HCT116 (cell line): ENCODE data around the gene NANOG. TPM values are rescaled to one million over a fixed set of nuclear protein-coding genes. Genes with fewer than 3 reads are reported as not detected.

Source experiments
- ATAC-seq: fragments of 200-7000 bp; cut with Tn5 transposase; 2 replicates; pipeline ENCODE4 v1.9.1; 2020; ENCODE audit warnings: mild to moderate bottlenecking, moderate library complexity
- BruUV-seq: library from RNA; stranded (reverse); fragments of 400-500 nt; replicated peaks from 2 replicates; lab custom pipeline; 2021; lab: Mats Ljungman, UMichigan
- CTCF ChIA-PET: fragments of 300-600 bp; sonication (Branson Sonifier 250); formaldehyde crosslinking; loops from one replicate; lab custom pipeline; 2021; ENCODE audit warnings: antibody characterized with exemption; lab: Charles Lee
- POLR2A ChIA-PET: fragments of 300-600, 350-600 bp; sonication (Branson Sonifier 250); formaldehyde crosslinking; loops from one replicate; lab custom pipeline; 2021; ENCODE audit warnings: antibody characterized with exemption; lab: Charles Lee
- RAD21 ChIA-PET, 2 experiments: fragments of 300-600 bp; sonication (Branson Sonifier 250); formaldehyde crosslinking; loops; one replicate each; lab custom pipeline; 2023; ENCODE audit warnings: low total read pairs in 2 of 2; ENCODE audit not compliant: uncharacterized antibody in 2 of 2, unreplicated experiment in 2 of 2, low non-redundant PET in 1 of 2; lab: Charles Lee
- DNase-seq: peaks from one replicate; pipeline ENCODE4 v3.0.0-alpha.2; 2010; ENCODE audit warnings: low read depth, low spot score
- H2AFZ ChIP-seq: fragments of 200-600 bp; shearing (Covaris generic), sonication (generic); 2 replicates; pipeline ENCODE4 v1.6.1; 2017; ENCODE audit warnings: low read depth, mixed run types, mixed read lengths, antibody characterized with exemption, low read length; ENCODE audit not compliant: poor library complexity, severe bottlenecking
- H3K27ac ChIP-seq: 2 replicates; pipeline ENCODE4 v1.5.1; 2012; ENCODE audit warnings: low read depth, low read length
- H3K27me3 ChIP-seq: fragments of 200-600 bp; sonication (generic); 2 replicates; pipeline ENCODE4 v1.6.1; 2016; ENCODE audit warnings: mixed run types, low read length, mixed read lengths; ENCODE audit not compliant: insufficient read depth
- H3K36me3 ChIP-seq, 2 experiments: fragments of 200-500 bp in 1 of 2; fragments of 200-600 bp in 1 of 2; sonication (Bioruptor generic) in 1 of 2; sonication (generic) in 1 of 2; 2 replicates each; pipeline versions ENCODE4 v1.5.1 to v1.6.1; 2014 to 2016; ENCODE audit warnings: low read length in 2 of 2, inconsistent platforms in 1 of 2, mixed read lengths in 1 of 2, mixed run types in 1 of 2; ENCODE audit not compliant: insufficient read depth in 2 of 2, control insufficient read depth in 1 of 2
- H3K4me1 ChIP-seq, 2 experiments: fragments of 200-600 bp in 1 of 2; sonication (generic) in 1 of 2; 2 replicates each; pipeline versions ENCODE4 v1.5.1 to v1.6.1; 2012 to 2017; ENCODE audit warnings: low read length in 2 of 2, inconsistent platforms in 1 of 2, mild to moderate bottlenecking in 1 of 2, mixed read lengths in 1 of 2, mixed run types in 1 of 2, moderate library complexity in 1 of 2; ENCODE audit not compliant: insufficient read depth in 2 of 2, control insufficient read depth in 1 of 2
- H3K4me2 ChIP-seq: fragments of 200-600 bp; sonication (generic); 2 replicates; pipeline ENCODE4 v1.6.1; 2017; ENCODE audit warnings: mixed run types, low read length, mixed read lengths
- H3K4me3 ChIP-seq, 2 experiments: fragments of 200-600 bp in 1 of 2; sonication (generic) in 1 of 2; replicated peaks in 1 of 2; 2 replicates each; pipeline ENCODE4 v1.5.1; 2011 to 2016; ENCODE audit warnings: low read length in 2 of 2, control low read depth in 1 of 2, low read depth in 1 of 2, mild to moderate bottlenecking in 1 of 2, mixed read lengths in 1 of 2, mixed run types in 1 of 2
- H3K79me2 ChIP-seq: fragments of 200-600 bp; sonication (generic); 2 replicates; pipeline ENCODE4 v1.6.1; 2017; ENCODE audit warnings: mild to moderate bottlenecking, mixed run types, low read length, moderate library complexity, mixed read lengths; ENCODE audit not compliant: insufficient read depth
- H3K9ac ChIP-seq: fragments of 200-600 bp; sonication (generic); 2 replicates; pipeline ENCODE4 v1.6.1; 2016; ENCODE audit warnings: low read length, mixed read lengths
- H3K9me2 ChIP-seq: fragments of 200-600 bp; sonication (generic), shearing (Covaris generic); 2 replicates; pipeline ENCODE4 v1.6.1; 2017; ENCODE audit warnings: mixed run types, mild to moderate bottlenecking, moderate library complexity; ENCODE audit not compliant: insufficient read depth
- H3K9me3 ChIP-seq, 2 experiments: fragments of 200-500 bp in 1 of 2; fragments of 200-600 bp in 1 of 2; sonication (Bioruptor generic) in 1 of 2; sonication (generic) in 1 of 2; 2 replicates each; pipeline ENCODE4 v1.6.1; 2014 to 2017; ENCODE audit warnings: low read length in 2 of 2, mixed read lengths in 2 of 2, inconsistent platforms in 1 of 2, low read depth in 1 of 2, mild to moderate bottlenecking in 1 of 2, mixed run types in 1 of 2, moderate library complexity in 1 of 2; ENCODE audit not compliant: control insufficient read depth in 1 of 2, insufficient read depth in 1 of 2
- H4K20me1 ChIP-seq: fragments of 200-600 bp; sonication (generic), shearing (Covaris generic); 2 replicates; pipeline ENCODE4 v1.6.1; 2017; ENCODE audit warnings: mixed run types, mild to moderate bottlenecking, moderate library complexity; ENCODE audit not compliant: insufficient read depth
- CBX3 ChIP-seq: IDR thresholded peaks from 2 replicates; pipeline ENCODE4 v1.6.1; 2012; ENCODE audit warnings: low read depth
- CEBPB ChIP-seq: IDR thresholded peaks from 2 replicates; pipeline ENCODE4 v1.6.1; 2012; ENCODE audit warnings: low read depth
- EGR1 ChIP-seq: IDR thresholded peaks from 2 replicates; pipeline ENCODE4 v1.6.1; 2012; ENCODE audit warnings: low read depth
- ELF1 ChIP-seq: IDR thresholded peaks from 2 replicates; pipeline ENCODE4 v1.6.1; 2012; ENCODE audit warnings: low read depth, borderline replicate concordance
- EZH2 ChIP-seq: fragments of 200-600 bp; sonication (generic); IDR thresholded peaks from 2 replicates; pipeline ENCODE4 v1.6.1; 2017; ENCODE audit warnings: antibody characterized with exemption, mixed run types
- EZH2phosphoT487 ChIP-seq: fragments of 200-600 bp; IDR thresholded peaks from 2 replicates; pipeline ENCODE4 v1.6.1; 2018; ENCODE audit warnings: antibody characterized with exemption, borderline replicate concordance
- MAX ChIP-seq: IDR thresholded peaks from 2 replicates; pipeline ENCODE4 v1.6.1; 2012
- POLR2AphosphoS5 ChIP-seq: IDR thresholded peaks from 2 replicates; pipeline ENCODE4 v1.6.1; 2011; ENCODE audit warnings: mild to moderate bottlenecking, low read depth, low read length, moderate library complexity
- RAD21 ChIP-seq: IDR thresholded peaks from 2 replicates; pipeline ENCODE4 v1.6.1; 2012; ENCODE audit warnings: low read depth, mild to moderate bottlenecking
- REST ChIP-seq: IDR thresholded peaks from 2 replicates; pipeline ENCODE4 v1.6.1; 2012; ENCODE audit warnings: low read depth
- SIN3A ChIP-seq: IDR thresholded peaks from 2 replicates; pipeline ENCODE4 v1.6.1; 2012; ENCODE audit warnings: low read depth
- SRF ChIP-seq: IDR thresholded peaks from 2 replicates; pipeline ENCODE4 v1.6.1; 2012; ENCODE audit warnings: low read depth
- TCF7L2 ChIP-seq: IDR thresholded peaks from 2 replicates; pipeline ENCODE4 v1.7.0; 2011; ENCODE audit warnings: borderline replicate concordance, inconsistent platforms; ENCODE audit not compliant: insufficient read depth, insufficient read length; ENCODE audit errors: extremely low read depth
- YY1 ChIP-seq: IDR thresholded peaks from 2 replicates; pipeline ENCODE4 v1.6.1; 2011; ENCODE audit warnings: low read length, low read depth, moderate library complexity, mild to moderate bottlenecking; ENCODE audit not compliant: insufficient replicate concordance; ENCODE audit errors: extremely low read depth
- ZBTB33 ChIP-seq: IDR thresholded peaks from 2 replicates; pipeline ENCODE4 v1.6.1; 2011; ENCODE audit warnings: mild to moderate bottlenecking, low read length, moderate library complexity; ENCODE audit not compliant: insufficient replicate concordance; ENCODE audit errors: extremely low read depth
- ZNF274 ChIP-seq: fragments of 200-500 bp; sonication (Bioruptor generic); IDR thresholded peaks from 2 replicates; pipeline ENCODE4 v1.6.1; 2014; ENCODE audit warnings: mild to moderate bottlenecking, low read depth, low read length, inconsistent platforms
- intact Hi-C: fragments of 100-400 bp; cut with micrococcal nuclease; formaldehyde crosslinking; loops from 2 replicates; pipeline ENCODE4 v1.10.0; 2022
- total RNA-seq: library from RNA; stranded (reverse); gene quantifications from one replicate; pipeline ENCODE4 v1.2.1, GENCODE V29; 2021; ENCODE audit not compliant: unreplicated experiment

NANOG gene
- total RNA-seq, 1 experiment from 2014 or later, result 0.22 TPM

- no peak for ATAC-seq
- RAD21 ChIA-PET, result no interaction called here
- no TSS peak for BruUV-seq
These were observed 4.5 kb upstream of the NANOG start for GRCh38 chr12:7784701-7785100.

More at GRCh38 chr12:7784701-7785100, 4.5 kb upstream of the NANOG start:
- H3K27ac ChIP-seq, result no peak overlapping the region
- H3K4me1 ChIP-seq, result no peaks in the 10 kb centered on the region
- DNase-seq, result no peak
- H3K79me2 ChIP-seq, result no peaks in the 10 kb centered on the region
- no peaks in the 10 kb centered on the region for H3K9me3 ChIP-seq
- POLR2A ChIA-PET, result no interaction called here
- H3K27me3 ChIP-seq, result no peaks in the 10 kb centered on the region
- intact Hi-C loops, result no loop called here
- CTCF ChIA-PET, result no interaction called here
- H4K20me1 ChIP-seq, result no peaks in the 10 kb centered on the region
- H3K4me3 ChIP-seq, result no peak overlapping the region
- H3K9ac ChIP-seq, result no peak overlapping the region
- H3K9me2 ChIP-seq, result no peaks in the 10 kb centered on the region
- H2AFZ ChIP-seq, result no peak overlapping the region
- H3K36me3 ChIP-seq, result no peaks in the 10 kb centered on the region
- TF ChIP-seq TCF7L2 (no peak), SRF (no peak), EGR1 (no peak), POLR2AphosphoS5 (no peak), YY1 (no peak), EZH2phosphoT487 (no peak), ZNF274 (no peak), ZBTB33 (no peak), MAX (no peak), CBX3 (no peak), EZH2 (no peak), RAD21 (no peak), SIN3A (no peak), REST (no peak), CEBPB (no peak), ELF1 (no peak)
- no peak overlapping the region for H3K4me2 ChIP-seq
